Upper lobe of left lung (tissue), 6 donors: Measurements from ENCODE around the gene CD300LB. TPM values are rescaled to one million over a fixed set of nuclear protein-coding genes. Genes with fewer than 3 reads are reported as not detected.
"Not testable (repeated sequence)": the region's sequence is repeated elsewhere in the genome, so short reads cannot be mapped to it uniquely, and the experiment has no call there.

Source experiments
- ATAC-seq, 2 donors: fragments of 200-7000 bp; cut with Tn5 transposase; one replicate each; pipeline ENCODE4 v1.9.1; 2022; ENCODE audit warnings: mild to moderate bottlenecking in 2 of 2, moderate library complexity in 2 of 2; ENCODE audit not compliant: low FRiP score in 2 of 2
- DNase-seq, 2 donors: peaks; one replicate each; pipeline ENCODE4 v3.0.0-alpha.2; 2019 to 2020
- H3K27ac ChIP-seq, 4 donors: fragments of 200-600 bp; sonication (generic); one replicate each; pipeline ENCODE4 v1.5.1; 2016 to 2019
- H3K27me3 ChIP-seq, 4 donors: fragments of 200-600 bp; sonication (generic); one replicate each; pipeline ENCODE4 v1.5.1; 2017 to 2019
- H3K36me3 ChIP-seq, 4 donors: fragments of 200-600 bp; sonication (generic); one replicate each; pipeline ENCODE4 v1.5.1; 2016 to 2019
- H3K4me1 ChIP-seq, 4 donors: fragments of 200-600 bp; sonication (generic); one replicate each; pipeline ENCODE4 v1.5.1; 2018 to 2019
- H3K4me3 ChIP-seq, 4 donors: fragments of 200-600 bp; sonication (generic); one replicate each; pipeline ENCODE4 v1.5.1; 2017 to 2019; ENCODE audit warnings: mild to moderate bottlenecking in 2 of 4, moderate library complexity in 1 of 4
- H3K9me3 ChIP-seq, 4 donors: fragments of 200-600 bp; sonication (generic); one replicate each; pipeline ENCODE4 v1.5.1; 2018 to 2019
- CTCF ChIP-seq, 6 experiments: fragments of 450-650 bp in 4 of 6; fragments of 200-600 bp in 2 of 6; sonication (generic) in 2 of 6; IDR thresholded peaks; one replicate each; pipeline ENCODE4 v1.5.1; 2016 to 2019; ENCODE audit warnings: antibody characterized with exemption in 6 of 6
- EP300 ChIP-seq, 4 donors: sonication (generic); formaldehyde crosslinking; IDR thresholded peaks; one replicate each; pipeline ENCODE4 v1.5.1; 2017; ENCODE audit warnings: antibody characterized with exemption in 4 of 4, control low read depth in 2 of 4
- POLR2A ChIP-seq, 4 donors: fragments of 450-650 bp; IDR thresholded peaks; one replicate each; pipeline ENCODE4 v1.5.1; 2016 to 2017; ENCODE audit warnings: antibody characterized with exemption in 4 of 4, mild to moderate bottlenecking in 2 of 4
- POLR2AphosphoS5 ChIP-seq, 2 donors: sonication (generic); formaldehyde crosslinking; IDR thresholded peaks; one replicate each; pipeline ENCODE4 v1.5.1; 2017; ENCODE audit warnings: antibody characterized with exemption in 2 of 2
- WGBS, 2 donors: methylation state at CpG; one replicate each; pipeline ENCODE4 v1.1.5; 2017 to 2018; 5-methylcytosine and 5-hydroxymethylcytosine counted together
- total RNA-seq, 6 donors: library from RNA; depleted of rRNA in 4 of 6; stranded (reverse); fragments of >200 nt in 4 of 6; gene quantifications; one replicate each; pipeline versions ENCODE4 v1.1.0 to v1.2.1, GENCODE V29; 2016 to 2021
- donor health status: DM: no; HTN: no; CAD: no; lungs with moderate emphysema.
- donor health status: DM: no; HTN: yes; CAD: no; lungs with severe emphysema.

The CD300LB gene
- total RNA-seq, 6 donors from 2014 or later, result 0.49 to 3.1 (median 1.5) TPM

GRCh38 chr17:74520790-74521480 lies 10.3 kb downstream of the CD300LB start:
- 77 to 78% methylated on average over 19 to 21 of the region's 21 CpGs for WGBS, 2 donors
- DNase-seq (peak; percentile 45 to 53), ATAC-seq (peak in 1 of 2 donors; percentile 84)
- Histone ChIP-seq H3K27ac (peak overlapping the region; percentile 64 to 88 (median 82)), H3K9me3 (peaks cover 0 to 10% (median 2%) of the 10 kb centered on the region in 4 donors), H3K27me3 (no peaks in the 10 kb centered on the region), H3K4me3 (no peak overlapping the region), H3K4me1 (no peaks in the 10 kb centered on the region), H3K36me3 (no peaks in the 10 kb centered on the region)
- peak in 1 of 4 donors; percentile 50 for TF ChIP-seq POLR2A (IDR thresholded peaks at IDR 0.05)
- TF ChIP-seq EP300 (IDR thresholded peaks at IDR 0.05), result peak in 1 of 4 donors; percentile 68
- TF ChIP-seq POLR2AphosphoS5 (IDR thresholded peaks at IDR 0.05), result peak in 1 of 2 donors; percentile 78
- TF ChIP-seq CTCF (IDR thresholded peaks at IDR 0.05), result no peak

GRCh38 chr17:74520016-74520434 lies 11.2 kb downstream of the CD300LB start:
- DNase-seq (peak in 1 of 2 donors; percentile 71), ATAC-seq (peak in 1 of 2 donors; percentile 74)
- Histone ChIP-seq H3K4me1 (no peaks in the 10 kb centered on the region), H3K9me3 (peaks cover 0 to 10% (median 2%) of the 10 kb centered on the region in 4 donors), H3K27ac (peak overlapping the region; percentile 64 to 88 (median 82)), H3K36me3 (no peaks in the 10 kb centered on the region), H3K27me3 (no peaks in the 10 kb centered on the region), H3K4me3 (no peak overlapping the region)
- TF ChIP-seq EP300 (IDR thresholded peaks at IDR 0.05) (no peak), CTCF (IDR thresholded peaks at IDR 0.05) (no peak), POLR2AphosphoS5 (IDR thresholded peaks at IDR 0.05) (no peak), POLR2A (IDR thresholded peaks at IDR 0.05) (no peak)
- WGBS, 2 donors, result 51 to 68% methylated on average over 3 of the region's 3 CpGs

GRCh38 chr17:74518413-74518981 lies 12.8 kb downstream of the CD300LB start:
- H3K4me1 ChIP-seq, ATAC-seq, H3K9me3 ChIP-seq, H3K27me3 ChIP-seq, H3K36me3 ChIP-seq, H3K4me3 ChIP-seq, H3K27ac ChIP-seq, DNase-seq: not testable (repeated sequence)
- WGBS, 2 donors, result 89 to 93% methylated on average over 6 of the region's 6 CpGs

GRCh38 chr17:74516561-74517328 lies 14.5 kb downstream of the CD300LB start:
- no peaks in the 10 kb centered on the region for H3K36me3 ChIP-seq
- H3K4me3 ChIP-seq, result no peak overlapping the region
- DNase-seq (no peak), ATAC-seq (no peak)
- H3K9me3 ChIP-seq, result no peaks in the 10 kb centered on the region
- WGBS, 2 donors, result 84 to 92% methylated on average over 3 of the region's 3 CpGs
- H3K27me3 ChIP-seq, result no peaks in the 10 kb centered on the region
- no peak for TF ChIP-seq POLR2AphosphoS5 (IDR thresholded peaks at IDR 0.05)
- TF ChIP-seq EP300 (IDR thresholded peaks at IDR 0.05), result no peak
- no peak for TF ChIP-seq CTCF (IDR thresholded peaks at IDR 0.05)
- no peak for TF ChIP-seq POLR2A (IDR thresholded peaks at IDR 0.05)
- H3K27ac ChIP-seq, result no peak overlapping the region
- peaks cover 0 to 6% (median 0%) of the 10 kb centered on the region in 4 donors for H3K4me1 ChIP-seq

- no peak overlapping the region for H3K4me3 ChIP-seq
- H3K9me3 ChIP-seq, result no peaks in the 10 kb centered on the region
- WGBS, 2 donors, result 74 to 84% methylated on average over 4 of the region's 4 CpGs
- DNase-seq (no peak), ATAC-seq (no peak)
- TF ChIP-seq POLR2A (IDR thresholded peaks at IDR 0.05) (no peak), CTCF (IDR thresholded peaks at IDR 0.05) (no peak), POLR2AphosphoS5 (IDR thresholded peaks at IDR 0.05) (no peak), EP300 (IDR thresholded peaks at IDR 0.05) (no peak)
- H3K27me3 ChIP-seq, result no peaks in the 10 kb centered on the region
- peaks cover 0 to 6% (median 0%) of the 10 kb centered on the region in 4 donors for H3K4me1 ChIP-seq
- H3K27ac ChIP-seq, result no peak overlapping the region
- no peaks in the 10 kb centered on the region for H3K36me3 ChIP-seq
Observed at GRCh38 chr17:74515941-74516340, 15.3 kb downstream of the CD300LB start.
